CMK (cell line): Measurements from ENCODE around the gene CALCB.

ENCODE experiments used
- DNase-seq: peaks from one replicate; pipeline ENCODE4 v3.0.0-alpha.2; 2010; ENCODE audit warnings: low read depth

The CALCB gene

GRCh38 chr11:15118431-15118830, 45.0 kb downstream of the CALCB start:
- DNase-seq: no peak

GRCh38 chr11:15119352-15119751, 46.0 kb downstream of the CALCB start:
- no peak for DNase-seq

- no peak for DNase-seq
These were observed 46.4 kb downstream of the CALCB start for GRCh38 chr11:15119826-15120225.

GRCh38 chr11:15123849-15124248, 50.5 kb downstream of the CALCB start:
- DNase-seq: no peak

- DNase-seq: no peak
These were observed 51.1 kb downstream of the CALCB start for GRCh38 chr11:15124528-15124927.

- no peak for DNase-seq
These were observed 53.9 kb downstream of the CALCB start for GRCh38 chr11:15127341-15127740.
